HG03135 (cell line): ENCODE measurements around the gene PYCARD.
"Not testable (repeated sequence)": the region's sequence is repeated elsewhere in the genome, so short reads cannot be mapped to it uniquely, and the experiment has no call there.

ENCODE experiments used
- ATAC-seq: cut with Tn5 transposase; IDR thresholded peaks from one replicate; pipeline ENCODE4 v1.9.1; 2021; ENCODE audit warnings: mild to moderate bottlenecking, moderate library complexity; ENCODE audit not compliant: unreplicated experiment

The PYCARD gene

DNA sequence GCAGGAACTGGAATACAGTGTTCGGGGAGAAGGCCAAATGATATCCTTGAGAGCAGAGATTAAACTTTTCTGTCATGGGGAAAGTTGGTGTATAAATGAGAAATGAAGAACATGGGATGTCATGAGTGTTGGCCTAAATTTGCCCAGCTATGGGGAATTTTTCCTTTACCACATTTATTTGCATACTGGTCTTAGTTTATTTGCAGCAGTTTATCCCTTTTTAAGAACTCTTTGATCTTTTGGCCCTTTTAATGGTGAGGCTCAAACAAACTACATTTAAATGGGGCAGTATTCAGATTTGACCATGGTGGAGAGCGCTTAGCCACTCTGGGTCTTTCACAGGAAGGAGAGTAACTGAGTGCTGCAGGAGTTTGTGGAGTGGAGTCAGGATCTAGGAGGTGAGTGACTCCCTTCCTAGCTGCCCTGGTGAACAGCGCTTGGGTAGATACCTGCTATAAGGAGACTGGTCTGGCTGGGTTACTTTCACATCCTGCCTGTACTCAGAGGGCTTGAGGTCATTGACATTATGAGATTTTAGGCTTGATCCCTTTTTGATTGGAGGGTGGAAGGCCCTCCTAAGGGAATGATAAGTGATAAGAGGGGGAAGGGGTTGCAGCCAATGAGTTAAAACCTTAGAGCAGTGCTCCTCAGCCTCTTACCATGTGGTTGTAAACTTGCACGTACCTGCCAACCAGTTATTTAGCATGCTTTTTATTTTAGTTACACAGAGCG lies 10.7 kb downstream of the PYCARD start:
- ATAC-seq: no peak

DNA sequence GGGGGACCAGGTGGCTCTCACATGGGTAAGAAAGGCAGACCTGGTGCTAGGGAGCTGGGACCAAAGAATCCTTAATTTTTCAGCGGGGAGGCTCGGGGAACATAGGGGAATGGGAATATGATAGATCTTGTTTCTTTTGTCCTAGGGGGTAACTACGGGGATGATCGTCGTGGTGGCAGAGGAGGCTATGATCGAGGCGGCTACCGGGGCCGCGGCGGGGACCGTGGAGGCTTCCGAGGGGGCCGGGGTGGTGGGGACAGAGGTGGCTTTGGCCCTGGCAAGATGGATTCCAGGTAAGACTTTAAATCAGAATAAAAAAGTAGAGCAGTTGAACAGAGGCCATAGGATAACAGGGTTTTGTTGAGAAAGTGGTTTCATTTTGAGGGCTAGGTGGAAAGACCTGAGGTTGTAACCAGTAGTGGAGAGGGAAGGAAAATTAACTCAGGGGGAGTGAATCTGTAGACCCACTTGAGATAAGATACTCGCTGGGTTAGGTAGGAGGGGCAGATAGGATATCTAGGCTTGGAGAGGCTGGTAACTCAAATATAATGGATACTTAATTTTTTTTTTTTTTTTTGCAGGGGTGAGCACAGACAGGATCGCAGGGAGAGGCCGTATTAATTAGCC lies 11.6 kb downstream of the PYCARD start:
- ATAC-seq: no peak

- no peak for ATAC-seq
These were observed 12.5 kb downstream of the PYCARD start for GRCh38 chr16:31190061-31190460.

- ATAC-seq: no peak
These were observed 13.2 kb downstream of the PYCARD start for GRCh38 chr16:31189412-31189778.

DNA sequence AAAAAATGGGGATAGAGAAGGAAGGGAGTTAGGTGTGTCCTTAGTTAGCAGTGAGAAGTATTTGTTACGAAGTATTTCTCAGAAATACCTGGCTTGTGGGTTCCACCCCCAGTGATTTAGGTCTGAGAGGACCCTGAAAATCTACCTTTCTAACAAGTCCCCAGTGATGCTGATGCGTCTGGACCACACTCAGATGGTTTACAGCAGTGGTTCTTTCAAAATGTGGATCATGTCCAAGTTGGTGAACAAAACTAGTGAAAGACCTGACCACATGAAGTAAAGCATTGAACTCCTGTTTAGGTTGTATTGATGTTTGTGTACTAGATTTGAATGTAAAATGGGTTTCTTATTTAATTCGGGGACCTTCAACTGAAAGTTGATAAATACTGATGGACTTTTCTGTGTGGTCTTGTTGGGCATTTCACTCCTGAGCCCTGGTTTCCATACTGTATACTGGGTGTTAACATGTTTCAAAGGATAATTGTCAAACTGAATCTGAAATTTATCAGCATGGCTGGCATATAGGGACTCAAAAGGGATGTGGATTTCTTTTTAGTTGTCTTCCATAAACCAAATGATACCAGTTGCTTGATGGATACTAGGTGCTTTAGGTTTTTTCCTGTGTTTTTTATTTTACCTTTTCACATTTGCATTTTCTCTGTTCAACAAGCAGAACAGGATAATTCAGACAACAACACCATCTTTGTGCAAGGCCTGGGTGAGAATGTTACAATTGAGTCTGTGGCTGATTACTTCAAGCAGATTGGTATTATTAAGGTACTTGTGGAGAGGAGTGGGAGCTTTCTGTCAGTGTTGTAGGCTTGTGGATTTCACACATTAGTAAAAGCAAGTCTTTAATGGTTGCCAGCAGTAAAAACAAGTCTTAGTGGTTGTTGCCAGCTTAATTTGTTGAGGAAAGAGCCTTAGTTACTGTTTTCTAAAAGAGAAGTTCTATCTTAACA lies 13.8 kb downstream of the PYCARD start:
- ATAC-seq: no peak

DNA sequence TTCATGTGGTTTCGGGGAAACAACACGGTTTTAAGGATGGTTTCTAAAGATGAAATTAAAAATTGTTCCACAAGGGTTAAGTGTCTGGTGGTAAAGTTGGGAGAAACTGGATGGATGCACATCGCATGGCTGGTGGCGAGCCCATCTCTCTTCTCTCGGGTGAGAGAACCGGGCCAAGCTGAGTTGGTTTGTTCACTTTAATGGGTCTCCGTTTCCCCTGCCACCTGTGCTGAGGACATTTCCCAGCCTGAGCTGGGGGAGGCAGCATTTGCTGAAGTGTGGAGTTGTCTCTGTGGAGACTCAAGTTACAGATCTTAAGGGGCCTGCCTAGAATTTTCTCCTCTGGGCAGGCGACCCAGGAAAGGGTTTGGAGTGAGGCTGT lies 14.8 kb downstream of the PYCARD start:
- no peak for ATAC-seq

GRCh38 chr16:31186930-31187807 lies 15.4 kb downstream of the PYCARD start:
- no peak for ATAC-seq

DNA sequence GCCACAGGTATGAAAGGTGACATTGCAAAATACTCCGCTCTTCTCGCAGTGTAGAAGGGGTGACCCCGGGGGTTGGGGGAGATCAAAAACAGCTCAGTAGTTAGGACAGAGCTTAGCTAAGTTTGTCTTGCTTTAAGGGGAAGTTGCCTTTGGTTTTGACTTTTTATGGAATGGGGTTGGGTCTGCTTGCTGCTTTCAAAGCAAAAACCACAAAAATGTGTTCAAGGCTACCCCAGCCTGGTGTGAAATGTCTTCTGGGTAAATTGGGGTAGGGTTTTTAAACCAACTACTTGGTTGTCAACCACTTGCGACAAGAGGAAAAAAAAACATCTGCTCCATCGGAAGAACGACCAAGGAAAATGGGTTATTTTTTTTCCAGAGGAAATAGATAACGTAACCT lies 16.4 kb downstream of the PYCARD start:
- no peak for ATAC-seq

GRCh38 chr16:31185339-31185738 lies 17.2 kb downstream of the PYCARD start:
- no peak for ATAC-seq

DNA sequence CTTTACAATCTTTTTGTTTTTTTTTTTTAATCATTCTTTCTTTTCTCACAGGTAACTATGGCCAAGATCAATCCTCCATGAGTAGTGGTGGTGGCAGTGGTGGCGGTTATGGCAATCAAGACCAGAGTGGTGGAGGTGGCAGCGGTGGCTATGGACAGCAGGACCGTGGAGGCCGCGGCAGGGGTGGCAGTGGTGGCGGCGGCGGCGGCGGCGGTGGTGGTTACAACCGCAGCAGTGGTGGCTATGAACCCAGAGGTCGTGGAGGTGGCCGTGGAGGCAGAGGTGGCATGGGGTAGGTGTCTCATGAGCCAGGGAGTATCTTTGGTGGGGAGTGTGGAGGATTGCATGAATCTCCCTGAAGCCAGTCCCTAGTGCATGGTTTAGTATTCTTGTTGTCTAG lies 17.7 kb downstream of the PYCARD start:
- no peak for ATAC-seq

DNA sequence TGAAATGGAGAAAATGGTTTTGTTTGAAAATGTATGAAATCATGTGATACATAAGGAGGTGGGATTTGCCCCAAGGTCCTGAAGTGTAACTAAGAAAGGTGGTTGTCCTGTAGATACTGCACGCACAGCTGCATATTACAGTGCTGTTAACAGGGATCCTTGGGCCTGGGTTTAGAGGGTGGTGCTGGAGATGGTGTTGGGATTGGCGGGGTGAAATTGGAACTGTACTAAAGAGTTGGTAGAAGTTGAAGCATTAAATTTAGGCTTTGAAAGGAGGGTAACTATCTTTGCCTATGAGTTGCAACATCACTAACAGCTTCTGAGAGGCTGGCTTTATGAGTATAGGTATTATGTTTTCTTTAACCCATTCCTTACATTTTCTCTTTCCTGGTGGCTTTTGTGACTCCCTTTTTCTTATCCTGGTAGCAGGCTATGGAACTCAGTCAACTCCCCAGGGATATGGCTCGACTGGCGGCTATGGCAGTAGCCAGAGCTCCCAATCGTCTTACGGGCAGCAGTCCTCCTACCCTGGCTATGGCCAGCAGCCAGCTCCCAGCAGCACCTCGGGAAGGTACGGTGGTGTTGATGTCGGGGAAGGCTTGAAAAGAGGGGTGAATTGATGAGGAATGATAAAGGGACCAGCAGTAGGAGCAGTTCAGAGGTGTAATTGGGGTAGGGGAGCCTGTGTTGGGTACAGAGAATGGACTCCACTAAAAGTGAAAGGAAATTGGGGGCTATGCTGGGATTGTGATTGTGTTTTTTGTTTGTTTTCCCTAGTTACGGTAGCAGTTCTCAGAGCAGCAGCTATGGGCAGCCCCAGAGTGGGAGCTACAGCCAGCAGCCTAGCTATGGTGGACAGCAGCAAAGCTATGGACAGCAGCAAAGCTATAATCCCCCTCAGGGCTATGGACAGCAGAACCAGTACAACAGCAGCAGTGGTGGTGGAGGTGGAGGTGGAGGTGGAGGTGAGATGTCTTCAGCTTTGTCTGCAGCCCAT lies 18.8 kb downstream of the PYCARD start:
- no peak for ATAC-seq

DNA sequence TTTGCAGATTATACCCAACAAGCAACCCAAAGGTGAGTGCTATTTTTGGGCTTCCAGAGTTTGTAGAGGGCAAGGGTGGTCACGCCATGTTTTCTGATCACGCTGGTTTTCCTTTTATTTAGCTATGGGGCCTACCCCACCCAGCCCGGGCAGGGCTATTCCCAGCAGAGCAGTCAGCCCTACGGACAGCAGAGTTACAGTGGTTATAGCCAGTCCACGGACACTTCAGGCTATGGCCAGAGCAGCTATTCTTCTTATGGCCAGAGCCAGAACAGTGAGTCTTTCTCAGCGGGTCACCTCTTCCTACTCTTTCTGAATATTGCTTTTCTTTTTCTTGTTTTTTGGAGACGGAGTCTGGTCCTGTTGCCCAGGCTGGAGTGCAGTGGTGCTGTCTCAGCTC lies 20.2 kb downstream of the PYCARD start:
- no peak for ATAC-seq

GRCh38 chr16:31181102-31181830 lies 21.3 kb downstream of the PYCARD start:
- no peak for ATAC-seq

DNA sequence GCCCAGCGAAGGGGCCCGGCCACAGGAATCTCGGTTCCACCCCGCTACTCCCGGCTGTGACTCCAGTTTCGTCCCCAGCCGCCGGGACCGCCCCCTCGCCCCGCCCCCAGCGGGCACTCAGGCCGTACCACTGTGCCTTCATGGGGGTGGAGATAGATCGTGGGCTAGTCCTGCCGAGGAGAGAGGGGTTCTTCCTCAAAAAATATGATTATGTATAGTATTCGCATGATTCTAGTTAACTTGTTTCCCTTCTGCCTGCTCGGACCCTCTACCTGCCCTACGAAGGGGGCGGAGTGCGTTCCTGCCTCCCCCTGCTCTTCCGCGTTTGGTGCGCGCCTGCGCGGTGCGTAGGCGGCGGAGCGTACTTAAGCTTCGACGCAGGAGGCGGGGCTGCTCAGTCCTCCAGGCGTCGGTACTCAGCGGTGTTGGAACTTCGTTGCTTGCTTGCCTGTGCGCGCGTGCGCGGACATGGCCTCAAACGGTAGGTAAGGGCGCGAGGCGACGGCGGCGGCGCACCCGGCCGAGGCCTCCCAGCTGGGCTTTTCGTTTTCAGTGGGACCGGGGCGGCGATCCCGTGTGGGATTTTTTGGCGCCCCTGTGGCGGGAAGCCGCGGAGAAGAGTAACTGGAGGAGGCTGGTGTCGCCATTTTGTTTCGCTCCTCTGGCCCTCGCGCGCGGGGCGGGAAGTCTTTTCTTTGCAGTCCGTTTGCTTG lies 22.7 kb downstream of the PYCARD start, which contains the start of gene FUS:
Gene FUS (plus strand): TSS at position 393 of the 713 bp plus-strand sequence. CDS start 76 bp downstream, at position 469.
- peak; percentile 53 for ATAC-seq

DNA sequence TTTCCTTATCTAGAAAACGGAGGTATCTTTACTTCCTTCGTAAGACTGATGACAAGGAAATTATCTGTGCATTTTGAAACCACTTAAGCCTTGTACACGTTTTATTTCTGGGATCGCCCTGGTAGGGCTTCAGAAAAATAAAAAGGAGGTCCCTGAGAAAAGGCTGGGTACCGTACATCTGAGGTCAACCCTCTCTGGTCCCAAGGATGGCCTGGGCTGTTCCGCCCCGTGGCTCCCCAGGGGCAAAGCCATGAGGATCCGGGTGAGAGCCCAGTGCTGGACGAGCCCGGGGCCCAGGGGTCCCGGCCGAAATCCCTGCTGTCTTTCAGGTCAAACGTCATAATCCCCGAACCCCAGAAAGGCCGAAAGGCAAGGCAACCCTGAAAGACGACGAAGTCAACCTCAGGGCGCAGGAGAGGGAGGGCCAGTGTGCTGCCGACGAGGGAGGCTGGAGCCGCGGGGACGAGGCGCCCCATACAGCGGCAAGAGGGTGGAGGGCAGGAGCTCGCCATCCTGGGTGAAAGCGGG lies 23.3 kb downstream of the PYCARD start:
- ATAC-seq: peak; percentile 3

- no peak for ATAC-seq
These were observed 25.4 kb downstream of the PYCARD start for GRCh38 chr16:31177136-31177535.

GRCh38 chr16:31170048-31170447 lies 32.5 kb downstream of the PYCARD start:
- not testable (repeated sequence) for ATAC-seq

DNA sequence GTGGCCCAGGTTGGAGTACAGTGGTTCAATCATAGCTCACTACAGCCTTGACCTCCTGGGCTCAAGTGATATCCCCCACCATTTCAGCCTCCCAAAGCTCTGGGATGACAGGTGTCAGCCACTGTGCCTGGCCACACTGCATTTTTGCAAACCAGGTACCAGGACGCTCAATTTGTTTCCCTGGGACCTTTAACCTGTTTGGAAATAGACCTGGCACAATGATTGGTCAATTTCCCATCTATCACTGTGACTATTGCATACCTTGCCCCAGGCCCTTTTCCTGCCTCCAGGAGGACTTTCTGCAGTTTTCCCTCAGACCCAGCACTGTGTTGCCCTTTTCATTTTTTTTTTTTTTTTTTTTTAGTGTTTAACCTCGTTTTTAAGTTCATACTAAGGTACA lies 33.7 kb downstream of the PYCARD start:
- no peak for ATAC-seq
